Neural crest cell (in vitro differentiated cells): ENCODE results near the gene KLHL24. TPM values are rescaled to one million over a fixed set of nuclear protein-coding genes. Genes with fewer than 3 reads are reported as not detected.
"Not testable (repeated sequence)": the region's sequence is repeated elsewhere in the genome, so short reads cannot be mapped to it uniquely, and the experiment has no call there.

Source experiments
- DNase-seq: peaks from one replicate; pipeline ENCODE4 v3.0.0; 2021; ENCODE audit warnings: low read depth, mixed read lengths, low spot score
- H3K27ac Mint-ChIP-seq: one replicate; pipeline ENCODE4 v1.8.0; 2021; ENCODE audit warnings: mild to moderate bottlenecking, mixed read lengths; ENCODE audit not compliant: unreplicated experiment
- H3K27me3 Mint-ChIP-seq: 2 replicates; pipeline ENCODE4 v1.8.0; 2021; ENCODE audit warnings: low read depth, mild to moderate bottlenecking, mixed read lengths
- H3K36me3 Mint-ChIP-seq: 2 replicates; pipeline ENCODE4 v1.8.0; 2021; ENCODE audit warnings: low read depth, mild to moderate bottlenecking, mixed read lengths
- H3K4me1 Mint-ChIP-seq: 2 replicates; pipeline ENCODE4 v1.8.0; 2021; ENCODE audit warnings: mixed read lengths
- H3K4me3 Mint-ChIP-seq: one replicate; pipeline ENCODE4 v1.8.0; 2021; ENCODE audit warnings: mild to moderate bottlenecking, mixed read lengths
- H3K9me3 Mint-ChIP-seq: 2 replicates; pipeline ENCODE4 v1.8.0; 2021; ENCODE audit warnings: mixed read lengths
- total RNA-seq: library from RNA; stranded (reverse); gene quantifications from 2 replicates; pipeline ENCODE4 v1.2.1, GENCODE V29; 2021
- TF ChIP-seq, protein P1 (sequence below): fragments of 200-600 bp; sonication (generic); conservative IDR thresholded peaks from 2 replicates; pipeline ENCODE4 v1.5.0; 2021; ENCODE audit warnings: antibody characterized with exemption, mild to moderate bottlenecking

The KLHL24 gene
- total RNA-seq, 1 donor from 2014 or later: 19.0 TPM

DNA sequence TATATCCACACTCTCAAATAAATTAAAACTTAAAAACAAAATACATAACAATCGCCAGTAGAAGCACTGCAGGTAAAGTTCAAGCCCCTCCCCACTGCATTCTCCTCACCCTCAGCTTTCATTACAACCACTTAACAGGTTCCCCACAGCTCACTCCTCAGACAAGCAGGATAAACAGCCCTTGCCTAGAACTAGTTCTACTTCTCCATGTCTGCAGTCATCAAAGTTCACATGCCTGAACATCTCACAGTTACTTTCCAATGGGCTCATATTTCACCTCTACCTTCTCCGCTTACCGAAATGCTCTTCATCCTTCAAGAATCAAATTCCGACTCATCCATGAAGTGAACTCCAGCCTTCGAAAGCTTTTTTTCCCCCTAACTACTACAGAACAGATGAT, 66.3 kb downstream of the KLHL24 start:
- DNase-seq: no peak
- peak overlapping the region; percentile 41 for H3K4me3 Mint-ChIP-seq
- no peak overlapping the region for H3K27ac Mint-ChIP-seq
- TF ChIP-seq, protein P1, sequence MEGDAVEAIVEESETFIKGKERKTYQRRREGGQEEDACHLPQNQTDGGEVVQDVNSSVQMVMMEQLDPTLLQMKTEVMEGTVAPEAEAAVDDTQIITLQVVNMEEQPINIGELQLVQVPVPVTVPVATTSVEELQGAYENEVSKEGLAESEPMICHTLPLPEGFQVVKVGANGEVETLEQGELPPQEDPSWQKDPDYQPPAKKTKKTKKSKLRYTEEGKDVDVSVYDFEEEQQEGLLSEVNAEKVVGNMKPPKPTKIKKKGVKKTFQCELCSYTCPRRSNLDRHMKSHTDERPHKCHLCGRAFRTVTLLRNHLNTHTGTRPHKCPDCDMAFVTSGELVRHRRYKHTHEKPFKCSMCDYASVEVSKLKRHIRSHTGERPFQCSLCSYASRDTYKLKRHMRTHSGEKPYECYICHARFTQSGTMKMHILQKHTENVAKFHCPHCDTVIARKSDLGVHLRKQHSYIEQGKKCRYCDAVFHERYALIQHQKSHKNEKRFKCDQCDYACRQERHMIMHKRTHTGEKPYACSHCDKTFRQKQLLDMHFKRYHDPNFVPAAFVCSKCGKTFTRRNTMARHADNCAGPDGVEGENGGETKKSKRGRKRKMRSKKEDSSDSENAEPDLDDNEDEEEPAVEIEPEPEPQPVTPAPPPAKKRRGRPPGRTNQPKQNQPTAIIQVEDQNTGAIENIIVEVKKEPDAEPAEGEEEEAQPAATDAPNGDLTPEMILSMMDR: no peak
- H3K9me3 Mint-ChIP-seq: no peaks in the 10 kb centered on the region
- no peaks in the 10 kb centered on the region for H3K27me3 Mint-ChIP-seq
- peaks cover 11% of the 10 kb centered on the region for H3K36me3 Mint-ChIP-seq
- peaks cover 57% of the 10 kb centered on the region for H3K4me1 Mint-ChIP-seq

DNA sequence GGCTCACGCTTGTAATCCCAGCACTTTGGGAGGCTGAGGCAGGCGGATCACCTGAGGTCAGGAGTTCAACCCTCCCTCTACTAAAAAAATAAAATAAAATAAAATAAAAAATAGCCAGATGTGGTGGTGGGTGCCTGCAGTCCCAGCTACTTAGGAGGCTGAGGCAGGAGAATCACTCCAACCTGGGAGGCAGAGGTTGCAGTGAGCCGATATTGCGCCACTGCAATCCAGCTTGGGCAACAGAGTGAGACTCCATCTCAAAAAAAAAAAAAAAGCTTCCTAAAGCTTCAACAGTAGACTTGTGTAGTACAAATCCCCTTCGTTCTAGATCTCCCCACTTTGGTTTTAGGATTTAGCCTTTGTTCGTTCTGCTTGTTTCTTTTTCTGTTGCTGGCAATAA, 68.5 kb downstream of the KLHL24 start:
- H3K9me3 Mint-ChIP-seq, H3K27me3 Mint-ChIP-seq, DNase-seq, H3K27ac Mint-ChIP-seq: not testable (repeated sequence)
- Mint-ChIP-seq H3K36me3 (peaks cover 11% of the 10 kb centered on the region), H3K4me3 (peak overlapping the region; percentile 10), H3K4me1 (peaks cover 45% of the 10 kb centered on the region)

DNA sequence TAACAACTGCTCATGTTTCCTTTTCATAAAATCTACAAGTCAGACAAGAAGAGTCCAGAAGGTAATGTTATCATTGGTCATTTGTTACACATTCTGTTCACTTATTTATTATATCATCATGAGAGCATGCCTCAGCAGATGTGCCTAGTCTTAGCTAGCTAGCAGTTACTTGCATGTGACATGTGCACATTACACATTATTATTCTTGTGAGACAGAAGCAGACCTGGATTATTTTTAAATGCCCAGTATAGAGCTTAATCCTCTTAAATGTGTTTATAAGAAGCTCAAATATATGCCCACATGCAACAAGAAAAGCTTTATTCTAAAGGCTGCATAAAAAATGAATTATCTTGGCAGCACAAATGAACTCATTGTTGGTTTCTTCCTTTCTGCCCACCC, 74.8 kb downstream of the KLHL24 start:
- H3K4me3 Mint-ChIP-seq: no peak overlapping the region
- H3K36me3 Mint-ChIP-seq: peaks cover 4% of the 10 kb centered on the region
- no peak overlapping the region for H3K27ac Mint-ChIP-seq
- H3K4me1 Mint-ChIP-seq: peaks cover 30% of the 10 kb centered on the region
- H3K9me3 Mint-ChIP-seq: no peaks in the 10 kb centered on the region
- TF ChIP-seq, protein P1: no peak
- DNase-seq: no peak
- no peaks in the 10 kb centered on the region for H3K27me3 Mint-ChIP-seq

DNA sequence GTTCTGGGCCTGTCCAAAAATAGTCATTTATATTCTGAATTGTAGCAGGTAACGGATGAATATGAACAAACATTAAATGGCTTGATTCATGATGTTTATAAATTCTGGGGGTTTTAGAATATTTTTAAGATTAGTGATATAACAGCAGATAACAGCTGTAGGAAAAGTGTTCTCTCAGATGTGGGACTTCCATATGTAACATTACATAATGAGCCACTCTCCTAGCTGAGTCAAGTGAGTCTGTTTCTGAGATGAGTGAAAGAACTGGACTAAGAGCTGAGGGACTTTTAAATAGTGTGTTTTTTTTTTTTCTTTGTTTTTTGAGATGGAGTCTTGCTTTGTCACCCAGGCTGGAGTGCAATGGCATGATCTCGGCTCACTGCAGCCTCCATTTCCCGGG, 76.1 kb downstream of the KLHL24 start:
- peaks cover 27% of the 10 kb centered on the region for H3K4me1 Mint-ChIP-seq
- H3K4me3 Mint-ChIP-seq: no peak overlapping the region
- TF ChIP-seq, protein P1: no peak
- no peak overlapping the region for H3K27ac Mint-ChIP-seq
- H3K9me3 Mint-ChIP-seq: no peaks in the 10 kb centered on the region
- DNase-seq: no peak
- H3K36me3 Mint-ChIP-seq: no peaks in the 10 kb centered on the region
- H3K27me3 Mint-ChIP-seq: no peaks in the 10 kb centered on the region

DNA sequence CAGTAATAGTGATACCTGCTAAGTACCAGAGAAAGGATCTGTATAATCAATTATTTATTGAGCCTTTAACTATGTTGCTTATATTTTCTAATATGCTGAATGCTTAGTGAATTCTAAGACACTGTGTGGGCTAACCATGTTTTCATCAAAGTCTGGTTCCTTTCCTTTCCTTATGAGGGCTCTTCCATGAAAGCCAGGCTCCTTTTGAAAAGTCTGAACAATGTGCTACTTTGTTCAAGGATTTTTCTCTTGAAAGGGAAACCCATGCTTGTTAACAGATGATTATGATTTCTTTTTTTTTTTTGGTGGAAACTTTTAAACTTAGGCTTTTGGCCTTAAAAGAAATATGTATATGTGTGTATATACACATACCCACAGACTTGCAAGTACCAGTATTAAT, 79.2 kb downstream of the KLHL24 start:
- Mint-ChIP-seq H3K27me3 (no peaks in the 10 kb centered on the region), H3K4me3 (peak overlapping the region; percentile 54), H3K4me1 (peaks cover 27% of the 10 kb centered on the region), H3K36me3 (peaks cover 10% of the 10 kb centered on the region), H3K27ac (no peak overlapping the region), H3K9me3 (no peaks in the 10 kb centered on the region)
- TF ChIP-seq, protein P1: no peak
- no peak for DNase-seq

DNA sequence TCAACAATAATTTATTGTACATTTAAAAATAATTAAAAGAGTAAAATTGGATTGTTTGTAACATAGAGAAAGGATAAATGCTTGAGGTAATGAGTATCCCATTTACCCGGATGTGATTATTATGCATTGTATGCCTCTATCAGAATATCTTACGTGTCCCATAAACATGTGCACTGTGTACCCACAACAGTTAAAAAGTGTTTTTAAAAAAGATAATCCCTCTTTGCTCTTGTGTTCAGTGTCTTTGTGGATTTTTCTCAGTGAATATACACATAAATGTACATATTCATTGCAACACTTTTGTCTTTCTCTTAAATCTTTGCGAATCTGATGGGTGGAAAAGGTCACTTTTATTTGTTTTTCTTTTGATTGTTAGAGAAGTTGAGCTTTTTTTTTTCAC, 82.6 kb downstream of the KLHL24 start:
- Mint-ChIP-seq H3K27me3 (no peaks in the 10 kb centered on the region), H3K36me3 (peaks cover 19% of the 10 kb centered on the region), H3K4me1 (peaks cover 11% of the 10 kb centered on the region), H3K27ac (no peak overlapping the region), H3K4me3 (no peak overlapping the region), H3K9me3 (no peaks in the 10 kb centered on the region)
- DNase-seq: no peak
- TF ChIP-seq, protein P1: no peak
